Uterine smooth muscle cell (primary cell): ENCODE data around the gene PRKCSH. TPM values are rescaled to one million over a fixed set of nuclear protein-coding genes. Genes with fewer than 3 reads are reported as not detected.

ENCODE experiments used
- total RNA-seq: library from RNA; depleted of rRNA; stranded (reverse); fragments of >200 nt; gene quantifications from 2 replicates; pipeline ENCODE4 v1.2.3, GENCODE V29; 2014

The PRKCSH gene, protein sequence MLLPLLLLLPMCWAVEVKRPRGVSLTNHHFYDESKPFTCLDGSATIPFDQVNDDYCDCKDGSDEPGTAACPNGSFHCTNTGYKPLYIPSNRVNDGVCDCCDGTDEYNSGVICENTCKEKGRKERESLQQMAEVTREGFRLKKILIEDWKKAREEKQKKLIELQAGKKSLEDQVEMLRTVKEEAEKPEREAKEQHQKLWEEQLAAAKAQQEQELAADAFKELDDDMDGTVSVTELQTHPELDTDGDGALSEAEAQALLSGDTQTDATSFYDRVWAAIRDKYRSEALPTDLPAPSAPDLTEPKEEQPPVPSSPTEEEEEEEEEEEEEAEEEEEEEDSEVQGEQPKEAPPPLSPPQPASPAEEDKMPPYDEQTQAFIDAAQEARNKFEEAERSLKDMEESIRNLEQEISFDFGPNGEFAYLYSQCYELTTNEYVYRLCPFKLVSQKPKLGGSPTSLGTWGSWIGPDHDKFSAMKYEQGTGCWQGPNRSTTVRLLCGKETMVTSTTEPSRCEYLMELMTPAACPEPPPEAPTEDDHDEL
- 118 and 167 TPM in 2 replicates for total RNA-seq

GRCh38 chr19:11435057-11435832 lies at the start of gene PRKCSH, which contains the start of gene ODAD3:
Gene PRKCSH, plus strand, starts transcription at chr19:11435635. Its CDS starts 483 bp downstream, at chr19:11436118.
Gene ODAD3, minus strand, starts transcription at chr19:11435121. Its CDS starts 105 bp downstream, at chr19:11435016.

DNA sequence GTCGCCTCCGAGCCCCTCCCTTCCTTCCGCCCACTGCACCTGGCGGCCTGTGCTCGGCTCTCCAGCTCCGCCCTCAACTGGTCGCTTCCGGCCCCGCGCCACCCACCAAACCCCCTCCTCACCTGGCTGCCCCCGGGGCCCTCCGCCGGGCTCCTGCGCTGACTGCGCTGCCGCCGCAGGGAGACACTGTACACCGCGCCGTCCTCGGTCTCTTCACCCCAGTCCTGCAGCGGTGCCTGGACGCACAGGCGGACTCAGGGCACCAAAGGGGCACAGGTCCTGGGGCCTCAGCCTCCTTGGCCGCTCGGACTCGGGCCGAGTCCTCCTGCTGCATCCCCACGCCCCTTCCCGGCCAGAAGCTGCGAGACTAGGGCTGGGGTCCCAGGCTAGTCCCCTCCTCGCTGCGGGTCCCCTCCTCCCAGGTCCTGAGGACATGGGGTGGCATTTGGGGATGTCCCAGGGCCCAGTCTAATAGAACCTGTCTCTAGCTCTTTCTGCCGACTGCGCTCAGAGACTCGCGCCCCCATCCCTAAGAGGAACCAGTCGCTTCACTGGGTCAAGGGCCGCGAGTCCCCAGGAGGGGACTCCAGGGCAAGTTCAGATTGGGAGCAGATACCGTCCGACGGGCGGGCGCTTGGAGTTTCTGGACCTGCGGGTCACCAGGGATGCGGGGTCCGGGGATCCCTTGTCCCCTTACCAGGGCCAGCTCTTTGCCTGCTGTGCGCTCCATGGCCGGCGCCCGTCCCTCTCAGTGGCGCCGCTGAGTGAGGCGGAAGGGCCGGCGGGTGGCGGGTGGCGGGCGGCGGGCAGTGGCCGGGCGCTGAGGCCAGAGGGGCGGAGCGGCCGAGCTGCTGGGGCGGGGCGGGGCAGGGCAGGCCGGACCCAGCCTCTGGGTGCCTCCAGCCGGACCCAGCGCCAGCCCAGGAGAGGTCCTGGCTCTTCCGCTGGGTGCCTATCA lies 16.6 kb upstream of the PRKCSH start, which contains the start of gene RGL3:
RGL3 (minus strand) TSS at position 766 of the 958 bp plus-strand sequence; CDS start at position 730, 36 bp downstream.

DNA sequence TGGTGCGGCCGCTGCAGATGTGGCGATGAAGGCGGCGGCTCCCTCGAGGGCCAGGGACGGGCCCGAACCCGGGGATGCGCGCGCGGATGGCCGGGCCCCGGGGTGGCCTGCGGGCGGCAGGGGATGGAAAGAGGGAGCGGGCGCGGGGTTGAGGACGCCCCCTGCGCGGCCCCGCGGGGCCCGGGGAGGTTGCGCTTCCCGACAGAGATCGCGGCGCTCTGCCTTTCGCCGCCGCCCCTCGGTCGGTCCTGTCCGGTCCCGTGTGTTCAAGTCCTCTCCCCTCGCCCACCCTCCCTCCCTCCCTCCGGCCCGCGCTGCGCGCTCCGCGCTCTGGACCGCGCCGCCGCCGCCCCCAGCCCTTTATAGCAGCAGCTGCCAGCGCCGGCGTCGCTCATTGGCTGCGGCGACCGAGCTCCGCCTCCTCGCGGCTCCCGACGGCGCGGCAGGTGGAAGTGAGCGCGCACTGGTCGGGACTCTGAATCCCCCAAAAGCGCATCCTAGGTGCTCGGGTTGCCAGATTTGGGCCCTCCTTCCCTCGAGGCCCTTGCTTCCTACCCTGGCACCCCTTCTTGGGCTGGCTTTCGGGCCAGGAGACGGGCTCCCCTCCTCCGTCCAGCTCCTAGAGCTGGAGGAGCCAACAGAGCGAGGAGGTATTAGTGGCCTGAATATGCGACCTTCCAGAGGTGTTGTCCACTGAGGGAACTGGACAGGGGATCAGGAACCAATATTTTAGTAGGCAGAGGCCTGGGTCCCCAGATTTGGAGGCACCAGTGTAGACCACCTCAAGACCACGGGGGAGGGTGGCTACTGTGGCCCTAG lies 45.5 kb downstream of the PRKCSH start, which contains the start of gene ELAVL3:
ELAVL3 (minus strand) TSS at position 332 of the 819 bp plus-strand sequence. CDS start 438 bp downstream, outside the sequence.

Other genes starting within 250 kb of the PRKCSH start
- gene KANK2, start 238.1 kb upstream of the PRKCSH start, total RNA-seq: 403 and 554 TPM in 2 replicates
- gene ANGPTL8, start 196.0 kb upstream of the PRKCSH start, total RNA-seq: not detected in 2 replicates
- gene DOCK6, start 173.1 kb upstream of the PRKCSH start, total RNA-seq: 17.0 and 18.4 TPM in 2 replicates
- not detected in 2 replicates for gene TSPAN16, start 139.5 kb upstream of the PRKCSH start, total RNA-seq
- gene RAB3D, start 96.0 kb upstream of the PRKCSH start, total RNA-seq: 5.5 and 6.4 TPM in 2 replicates
- gene TMEM205, start 89.4 kb upstream of the PRKCSH start, total RNA-seq: 64.9 and 71.7 TPM in 2 replicates
- gene CCDC159, start 89.1 kb upstream of the PRKCSH start, total RNA-seq: 3.9 and 10.4 TPM in 2 replicates
- gene PLPPR2, start 80.2 kb upstream of the PRKCSH start, total RNA-seq: 7.9 and 11.4 TPM in 2 replicates
- gene SWSAP1, start 61.0 kb upstream of the PRKCSH start, total RNA-seq: 0.33 and 0.62 TPM in 2 replicates
- gene EPOR, start 51.3 kb upstream of the PRKCSH start, total RNA-seq: 6.7 and 8.1 TPM in 2 replicates
- 0.50 and 1.00 TPM in 2 replicates for gene RGL3, start 16.3 kb upstream of the PRKCSH start, total RNA-seq
- 0.22 and 0.37 TPM in 2 replicates for gene ODAD3, start 514 bp upstream of the PRKCSH start, total RNA-seq
- 0.12 TPM in 1 of 2 replicates, not detected in the other for gene ELAVL3, start 45.4 kb downstream of the PRKCSH start, total RNA-seq
- 8.2 and 10.6 TPM in 2 replicates for gene ZNF653, start 70.2 kb downstream of the PRKCSH start, total RNA-seq
- 42.2 and 47.6 TPM in 2 replicates for gene ECSIT, start 93.5 kb downstream of the PRKCSH start, total RNA-seq
- 20.4 and 37.0 TPM in 2 replicates for gene CNN1, start 103.2 kb downstream of the PRKCSH start, total RNA-seq
- gene ELOF1, start 123.6 kb downstream of the PRKCSH start, total RNA-seq: 26.0 and 31.2 TPM in 2 replicates
- gene ACP5, start 142.0 kb downstream of the PRKCSH start, total RNA-seq: 2.7 and 9.9 TPM in 2 replicates
- gene ZNF627, start 161.8 kb downstream of the PRKCSH start, total RNA-seq: 22.6 and 24.9 TPM in 2 replicates